Measurements from ENCODE around the gene CSRP2.
A peak's percentile ranks its signal among the peaks of the same experiment; 100 is the strongest.

CSRP2 gene

DNA sequence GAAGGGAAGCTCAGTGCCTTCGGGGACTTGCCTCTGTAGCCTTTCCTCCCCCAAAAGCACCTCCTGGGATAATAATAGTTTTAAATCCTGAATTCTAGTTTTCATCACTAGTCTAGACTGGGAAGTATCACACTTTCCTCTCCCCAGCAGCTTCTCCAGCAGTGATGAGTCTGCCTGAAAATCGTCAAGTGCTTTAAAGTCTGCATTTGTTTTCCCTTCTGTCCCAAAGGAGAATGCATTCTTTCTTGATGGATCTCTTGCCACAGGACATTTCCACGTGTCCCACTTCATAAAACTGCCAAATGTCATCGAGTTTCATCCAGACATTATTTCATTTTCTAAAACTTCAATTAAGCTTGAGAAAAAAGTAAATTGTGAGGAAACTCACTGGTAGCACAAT, 15.0 kb downstream of the CSRP2 start:
- in situ Hi-C loops (cut with HindIII; ENCODE audit: low pct_ligation_motif_present, low sequenced_read_pairs) = no loop called here

DNA sequence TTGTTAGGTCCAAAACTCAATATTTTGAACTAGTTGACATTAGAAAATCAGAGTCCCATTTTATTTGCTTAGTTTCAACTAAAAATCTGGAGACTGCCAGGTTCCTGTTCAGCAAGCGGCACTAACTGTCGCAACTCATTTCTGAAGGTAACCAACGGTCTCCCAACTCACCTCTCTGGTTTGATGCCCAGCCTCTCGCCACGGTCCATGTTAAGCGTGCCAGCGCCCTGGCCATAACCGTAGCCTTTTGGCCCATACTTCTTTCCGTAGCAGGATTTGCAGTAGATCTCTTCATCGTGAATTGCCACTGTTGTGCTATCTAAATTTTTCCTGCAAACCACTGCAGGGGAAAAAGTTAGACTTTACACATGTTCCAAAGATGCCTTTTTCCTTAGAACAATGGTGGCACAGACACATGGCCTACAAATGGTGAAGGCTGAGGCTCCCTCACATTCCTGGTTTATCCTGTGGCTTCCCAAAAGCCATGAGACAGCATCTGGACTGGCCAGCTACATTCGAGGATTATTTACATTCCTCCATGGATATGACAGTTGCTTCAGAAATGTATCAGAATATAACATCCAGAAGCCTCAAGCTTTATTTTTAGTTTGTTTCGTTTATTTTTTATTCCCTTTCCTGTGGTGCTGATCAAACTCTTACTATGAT, 15.7 kb downstream of the CSRP2 start:
- H3K36me3 ChIP-seq (replicated peaks) = no peaks in the 10 kb centered on the region
- no peak overlapping the region for H3K27ac ChIP-seq
- TF ChIP-seq CTCF (IDR thresholded peaks at IDR 0.05; ENCODE audit: low read depth, low read length, missing control alignments) = no peak
- peak; percentile 53 for DNase-seq
- no peaks in the 10 kb centered on the region for H3K27me3 ChIP-seq (replicated peaks)
- in situ Hi-C loops (cut with HindIII; ENCODE audit: low pct_ligation_motif_present, low sequenced_read_pairs) = no loop called here
- H3K4me3 ChIP-seq (ENCODE audit: low read depth, low read length) = no peak overlapping the region

More for the DNA sequence above, 15.0 kb downstream of the CSRP2 start:
- Histone ChIP-seq H3K36me3 (replicated peaks) (no peaks in the 10 kb centered on the region), H3K27me3 (replicated peaks) (no peaks in the 10 kb centered on the region), H3K27ac (no peak overlapping the region), H3K4me3 (ENCODE audit: low read depth, low read length) (no peak overlapping the region)
- DNase-seq = no peak
- TF ChIP-seq CTCF (IDR thresholded peaks at IDR 0.05; ENCODE audit: low read depth, low read length, missing control alignments) = no peak

DNA sequence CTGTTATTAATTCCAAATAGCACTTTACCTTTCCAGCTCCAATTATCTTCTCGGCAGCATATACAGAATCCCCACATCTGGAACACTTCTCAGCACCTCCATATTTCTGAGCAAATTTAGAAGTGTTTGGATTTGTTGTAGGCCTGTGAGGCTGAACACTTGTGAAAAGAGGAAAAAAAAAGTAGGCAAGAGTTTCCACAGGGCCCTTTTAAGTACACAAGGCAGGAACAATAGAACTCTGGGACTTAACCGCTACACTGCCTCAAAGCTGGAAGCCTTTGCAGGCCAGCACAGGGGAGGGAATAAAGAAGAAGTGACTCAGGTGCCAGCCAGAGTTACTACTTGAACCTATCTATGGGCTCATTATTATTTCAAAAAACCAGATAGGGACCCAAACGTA, 18.6 kb downstream of the CSRP2 start:
- DNase-seq = no peak
- no peaks in the 10 kb centered on the region for H3K27me3 ChIP-seq (replicated peaks)
- TF ChIP-seq CTCF (IDR thresholded peaks at IDR 0.05; ENCODE audit: low read depth, low read length, missing control alignments) = no peak
- in situ Hi-C loops (cut with HindIII; ENCODE audit: low pct_ligation_motif_present, low sequenced_read_pairs) = no loop called here
- no peak overlapping the region for H3K27ac ChIP-seq
- H3K4me3 ChIP-seq (ENCODE audit: low read depth, low read length) = no peak overlapping the region
- H3K36me3 ChIP-seq (replicated peaks) = peaks cover 10% of the 10 kb centered on the region

- no peak overlapping the region for H3K4me3 ChIP-seq (ENCODE audit: low read depth, low read length)
Measured at GRCh38 chr12:76859611-76860010, 19.2 kb downstream of the CSRP2 start.

DNA sequence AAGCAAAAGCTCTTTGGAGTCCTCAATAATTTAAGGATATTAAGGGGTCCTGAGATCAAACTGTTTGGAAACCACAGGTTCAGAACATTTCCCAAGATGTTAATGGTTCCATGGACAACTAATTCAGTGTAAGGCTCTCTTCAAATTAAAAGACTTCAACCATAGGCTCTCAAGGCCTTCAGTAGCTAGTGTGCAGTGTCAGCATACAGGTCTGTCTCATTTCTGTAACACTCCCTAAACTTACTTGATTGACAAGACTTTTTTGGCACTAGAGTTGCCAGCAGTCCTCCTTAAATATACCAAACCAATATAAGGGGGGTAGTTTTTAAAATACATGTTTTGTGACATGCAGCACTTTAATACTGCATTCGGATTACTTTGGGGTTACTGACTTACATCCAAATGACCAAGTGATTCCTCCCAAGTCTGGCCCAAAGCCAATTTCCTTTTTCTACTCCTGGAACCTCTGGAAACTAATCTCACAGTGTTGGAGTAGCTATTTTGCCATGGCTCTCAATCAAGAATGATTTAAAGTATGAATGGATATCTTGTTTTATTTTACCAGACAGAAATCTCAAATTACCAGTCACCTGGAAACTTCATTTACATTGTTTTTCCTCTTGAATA, 22.7 kb downstream of the CSRP2 start:
- H3K27me3 ChIP-seq (replicated peaks) = no peaks in the 10 kb centered on the region
- no peak for TF ChIP-seq CTCF (IDR thresholded peaks at IDR 0.05; ENCODE audit: low read depth, low read length, missing control alignments)
- H3K4me3 ChIP-seq (ENCODE audit: low read depth, low read length) = no peak overlapping the region
- no peak for DNase-seq
- H3K27ac ChIP-seq = no peak overlapping the region
- H3K36me3 ChIP-seq (replicated peaks) = peaks cover 10% of the 10 kb centered on the region
- in situ Hi-C loops (cut with HindIII; ENCODE audit: low pct_ligation_motif_present, low sequenced_read_pairs) = no loop called here

More at GRCh38 chr12:76859611-76860010, 19.2 kb downstream of the CSRP2 start:
- DNase-seq = no peak
- in situ Hi-C loops (cut with HindIII; ENCODE audit: low pct_ligation_motif_present, low sequenced_read_pairs) = no loop called here
- Histone ChIP-seq H3K36me3 (replicated peaks) (peaks cover 10% of the 10 kb centered on the region), H3K27me3 (replicated peaks) (no peaks in the 10 kb centered on the region), H3K27ac (no peak overlapping the region)
- no peak for TF ChIP-seq CTCF (IDR thresholded peaks at IDR 0.05; ENCODE audit: low read depth, low read length, missing control alignments)
